Adrenal gland (tissue), 12 donors: ENCODE results near the gene FGD4. TPM values are rescaled to one million over a fixed set of nuclear protein-coding genes. Genes with fewer than 3 reads are reported as not detected.
A peak's percentile ranks its signal among the peaks of the same experiment; 100 is the strongest.

Experiments
- DNase-seq, 7 donors: peaks; one replicate each; pipeline ENCODE4 v3.0.0-alpha.2; 2019 to 2020
- H3K27ac ChIP-seq, 5 donors: fragments of 200-600 bp; sonication (generic) in 4 of 5; 1 replicate in 3 of 5; 2 replicates in 2 of 5; pipeline versions ENCODE4 v1.5.1 to v1.8.0; 2016 to 2020; ENCODE audit warnings: mild to moderate bottlenecking in 1 of 5
- H3K27me3 ChIP-seq: fragments of 200-600 bp; 2 replicates; pipeline ENCODE4 v1.8.0; 2021
- H3K36me3 ChIP-seq, 2 donors: fragments of 200-600 bp; replicated peaks in 1 of 2; 1 replicate in 1 of 2; 2 replicates in 1 of 2; pipeline versions ENCODE4 v1.5.1 to v1.8.0; 2018 to 2022
- H3K4me1 ChIP-seq, 2 donors: fragments of 200-600 bp; replicated peaks in 1 of 2; 1 replicate in 1 of 2; 2 replicates in 1 of 2; pipeline versions ENCODE4 v1.5.1 to v1.8.0; 2018 to 2021
- H3K4me3 ChIP-seq, 4 donors: fragments of 200-600 bp; sonication (generic) in 3 of 4; one replicate each; pipeline ENCODE4 v1.5.1; 2016 to 2018
- H3K9me3 ChIP-seq, 3 donors: fragments of 200-600 bp; sonication (generic) in 1 of 3; replicated peaks in 1 of 3; 1 replicate in 2 of 3; 2 replicates in 1 of 3; pipeline versions ENCODE4 v1.5.1 to v1.8.0; 2016 to 2021
- POLR2A ChIP-seq, 2 donors: fragments of 450-650 bp; IDR thresholded peaks; one replicate each; pipeline ENCODE4 v1.6.1; 2017; ENCODE audit warnings: antibody characterized with exemption in 2 of 2, mild to moderate bottlenecking in 2 of 2, moderate library complexity in 1 of 2
- WGBS, 4 donors: extraction: QIAGEN DNeasy Blood & Tissue Kit in 2 of 4; methylation state at CpG; one replicate each; pipeline versions ENCODE4 v1.1.5 to v1.1.7; 2013 to 2017; 5-methylcytosine and 5-hydroxymethylcytosine counted together
- intact Hi-C, 2 donors: fragments of 100-400 bp; cut with DNase I; formaldehyde crosslinking; loops; one replicate each; pipeline versions ENCODE4 v1.14.1 to v1.15.0; 2022 to 2023
- polyA plus RNA-seq, 3 donors: library from polyadenylated mRNA; stranded (reverse); fragments of 200-250 nt in 2 of 3; fragments of 350-450 nt in 1 of 3; fragmentation: Illumina TruSeq in 1 of 3; extraction: RNeasy Lipid Tissue Mini Kit (QIAGEN cat#74804) in 1 of 3; gene quantifications; one replicate each; pipeline ENCODE4 v1.2.3, GENCODE V29; 2013 to 2014
- total RNA-seq, 9 donors: library from RNA; depleted of rRNA in 4 of 9; stranded (reverse); fragments of >200 nt in 4 of 9; fragments of 120-200 nt in 1 of 9; fragmentation: NEBNext Ultra II Directional in 1 of 9; extraction: Animal tissue kit (Norgen Biotek cat#: 25700) in 1 of 9; gene quantifications; one replicate each; pipeline versions ENCODE4 v1.1.0 to v1.2.4, GENCODE V29; 2013 to 2023
- TF ChIP-seq, protein P1 (sequence below), 6 experiments: fragments of 450-650 bp in 4 of 6; fragments of 200-600 bp in 2 of 6; sonication (generic) in 1 of 6; IDR thresholded peaks; 1 replicate in 5 of 6; 2 replicates in 1 of 6; pipeline versions ENCODE4 v1.5.1 to v1.8.0; 2016 to 2021; ENCODE audit warnings: antibody characterized with exemption in 6 of 6, mild to moderate bottlenecking in 2 of 6, moderate library complexity in 1 of 6
- donor health status: healthy with polysubstance abuse.
- donor health status: Bipolar disorder and iron deficiency.
- donor health status: DM: yes; HTN: yes; CAD: no.
- donor health status: DM: no; HTN: no; CAD: no.
- donor health status: DM: no; HTN: no; CAD: no.
- donor health status: DM: yes; HTN: yes; CAD: no.

Gene FGD4
- total and polyA plus RNA-seq, 12 donors: 1.7 to 38.5 (median 16.6) TPM

DNA sequence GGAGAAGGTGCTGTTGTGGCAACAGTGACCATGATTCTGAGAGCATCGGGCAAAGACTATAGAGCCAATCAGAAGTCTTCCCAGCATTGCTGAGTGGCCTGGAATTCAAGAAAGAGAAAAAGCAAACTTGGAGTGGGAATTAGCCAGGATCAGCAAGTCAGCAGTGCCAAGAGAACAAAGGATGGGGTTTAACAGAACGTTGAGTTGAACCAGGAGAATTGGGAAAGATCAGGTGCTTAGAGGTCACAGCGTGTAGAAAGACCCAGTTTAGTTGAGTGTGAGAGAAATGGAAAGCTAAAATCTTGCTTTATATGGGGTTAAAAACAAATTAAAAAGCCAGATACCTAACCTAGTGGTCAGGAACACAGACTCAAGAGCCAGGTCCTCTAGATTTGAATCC is 189.2 kb downstream of the FGD4 start:
- TF ChIP-seq, protein P1, sequence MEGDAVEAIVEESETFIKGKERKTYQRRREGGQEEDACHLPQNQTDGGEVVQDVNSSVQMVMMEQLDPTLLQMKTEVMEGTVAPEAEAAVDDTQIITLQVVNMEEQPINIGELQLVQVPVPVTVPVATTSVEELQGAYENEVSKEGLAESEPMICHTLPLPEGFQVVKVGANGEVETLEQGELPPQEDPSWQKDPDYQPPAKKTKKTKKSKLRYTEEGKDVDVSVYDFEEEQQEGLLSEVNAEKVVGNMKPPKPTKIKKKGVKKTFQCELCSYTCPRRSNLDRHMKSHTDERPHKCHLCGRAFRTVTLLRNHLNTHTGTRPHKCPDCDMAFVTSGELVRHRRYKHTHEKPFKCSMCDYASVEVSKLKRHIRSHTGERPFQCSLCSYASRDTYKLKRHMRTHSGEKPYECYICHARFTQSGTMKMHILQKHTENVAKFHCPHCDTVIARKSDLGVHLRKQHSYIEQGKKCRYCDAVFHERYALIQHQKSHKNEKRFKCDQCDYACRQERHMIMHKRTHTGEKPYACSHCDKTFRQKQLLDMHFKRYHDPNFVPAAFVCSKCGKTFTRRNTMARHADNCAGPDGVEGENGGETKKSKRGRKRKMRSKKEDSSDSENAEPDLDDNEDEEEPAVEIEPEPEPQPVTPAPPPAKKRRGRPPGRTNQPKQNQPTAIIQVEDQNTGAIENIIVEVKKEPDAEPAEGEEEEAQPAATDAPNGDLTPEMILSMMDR (IDR thresholded peaks at IDR 0.05): no peak
- Histone ChIP-seq H3K27ac (peak overlapping the region in 1 of 5 donors; percentile 20), H3K9me3 (no peaks in the 10 kb centered on the region), H3K27me3 (no peaks in the 10 kb centered on the region), H3K4me1 (peaks cover 0 to 4% of the 10 kb centered on the region in 2 donors), H3K4me3 (no peak overlapping the region), H3K36me3 (peaks cover 0 to 9% of the 10 kb centered on the region in 2 donors)
- 72 to 82% (median 81%) methylated on average over 3 of the region's 3 CpGs for WGBS, 4 donors
- no peak for DNase-seq
- intact Hi-C loops: no loop called here

DNA sequence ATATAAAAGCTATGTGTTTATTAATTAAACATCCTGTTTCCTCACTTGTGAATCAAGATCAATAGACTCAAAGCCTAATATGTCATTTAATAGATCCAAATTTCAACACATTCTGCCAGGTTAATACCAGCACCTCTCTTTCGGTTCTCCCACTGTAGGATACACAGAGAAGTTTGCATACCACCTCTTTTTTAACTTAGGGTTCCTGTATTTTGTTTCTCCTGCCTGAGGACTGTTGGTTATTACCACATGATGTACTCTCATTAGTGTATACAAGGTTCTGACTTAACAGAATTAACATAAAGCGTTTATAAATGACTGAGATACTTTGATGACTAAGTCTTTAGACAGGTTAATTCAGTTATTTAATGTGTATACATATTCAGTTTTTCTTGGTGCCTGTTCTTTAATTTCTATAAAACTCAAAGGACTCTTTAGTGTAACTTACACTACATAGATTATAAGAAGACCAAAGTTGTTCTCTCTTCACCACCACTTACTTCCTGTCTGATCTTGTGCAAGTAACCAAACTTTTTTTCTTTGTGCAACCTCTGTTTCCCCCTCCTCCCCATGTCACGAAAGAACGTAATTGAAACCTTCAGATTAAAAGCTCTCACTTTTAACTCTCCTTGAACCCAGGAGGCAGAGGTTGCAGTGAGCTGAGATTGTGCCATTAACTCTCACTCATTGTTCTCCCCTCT is 190.0 kb downstream of the FGD4 start:
- H3K27ac ChIP-seq: peak overlapping the region in 1 of 5 donors; percentile 41
- peaks cover 0 to 9% of the 10 kb centered on the region in 2 donors for H3K36me3 ChIP-seq
- H3K9me3 ChIP-seq: no peaks in the 10 kb centered on the region
- H3K4me3 ChIP-seq: no peak overlapping the region
- intact Hi-C loops: no loop called here
- DNase-seq: no peak
- H3K4me1 ChIP-seq: peaks cover 0 to 3% of the 10 kb centered on the region in 2 donors
- TF ChIP-seq, protein P1 (IDR thresholded peaks at IDR 0.05): no peak
- TF ChIP-seq POLR2A (IDR thresholded peaks at IDR 0.05): no peak
- H3K27me3 ChIP-seq: no peaks in the 10 kb centered on the region
- WGBS, 4 donors: 52 to 65% (median 59%) methylated on average over 4 of the region's 4 CpGs

DNA sequence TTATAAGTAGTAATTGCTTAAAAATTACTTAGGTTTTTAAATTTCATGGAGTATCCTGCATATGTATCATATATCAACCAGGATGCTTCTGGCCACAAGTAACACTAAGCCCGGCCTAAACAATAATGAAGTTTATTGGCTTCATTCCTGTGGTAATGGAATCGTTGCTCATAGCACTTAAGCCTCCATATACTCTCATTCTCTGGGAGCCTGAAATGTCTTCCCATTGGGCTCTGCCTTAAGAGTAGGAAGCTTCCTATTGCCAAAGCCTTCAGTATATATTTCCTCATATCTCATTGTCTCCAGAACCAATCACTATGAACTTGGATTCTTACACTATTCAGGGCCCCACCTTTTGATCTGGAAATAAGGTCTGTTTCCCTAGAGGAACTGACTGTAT is 195.9 kb downstream of the FGD4 start:
- Histone ChIP-seq H3K4me3 (no peak overlapping the region), H3K27me3 (no peaks in the 10 kb centered on the region), H3K9me3 (no peaks in the 10 kb centered on the region), H3K36me3 (peaks cover 0 to 9% of the 10 kb centered on the region in 2 donors), H3K27ac (no peak overlapping the region), H3K4me1 (no peaks in the 10 kb centered on the region)
- WGBS, 4 donors: 77 to 91% (median 87%) methylated on average over 2 of the region's 2 CpGs
- intact Hi-C loops: no loop called here
- TF ChIP-seq POLR2A (IDR thresholded peaks at IDR 0.05): no peak
- TF ChIP-seq, protein P1 (IDR thresholded peaks at IDR 0.05): no peak
- no peak for DNase-seq

DNA sequence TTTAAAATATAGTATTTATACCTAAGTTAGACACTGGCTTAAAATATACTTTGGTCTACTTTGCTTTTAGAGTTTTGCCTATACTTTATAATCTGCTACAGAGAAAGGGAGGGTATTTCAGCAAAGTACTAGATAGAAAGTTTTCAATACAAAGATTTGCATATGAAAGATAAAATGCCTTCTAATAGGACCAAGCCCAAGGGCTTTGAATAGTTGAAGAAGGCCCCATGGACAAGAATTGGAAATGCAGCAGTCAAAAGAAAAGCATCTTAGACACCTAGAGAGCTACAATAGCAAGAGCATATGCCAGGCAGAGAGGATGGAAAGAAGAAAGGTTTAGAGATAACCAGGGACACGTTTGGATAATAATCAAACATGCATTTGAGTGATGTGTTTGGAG is 196.7 kb downstream of the FGD4 start:
- H3K36me3 ChIP-seq: peaks cover 0 to 10% of the 10 kb centered on the region in 2 donors
- WGBS, 4 donors: 31 to 45% (median 38%) methylated on average over 1 of the region's 1 CpG
- DNase-seq: no peak
- no peaks in the 10 kb centered on the region for H3K4me1 ChIP-seq
- no peak overlapping the region for H3K27ac ChIP-seq
- TF ChIP-seq POLR2A (IDR thresholded peaks at IDR 0.05): no peak
- TF ChIP-seq, protein P1 (IDR thresholded peaks at IDR 0.05): no peak
- H3K27me3 ChIP-seq: no peaks in the 10 kb centered on the region
- no peaks in the 10 kb centered on the region for H3K9me3 ChIP-seq
- intact Hi-C loops: no loop called here
- H3K4me3 ChIP-seq: no peak overlapping the region
